Activated T-cell treated with anti-CD3 and anti-CD28 coated beads, Interleukin-2, amount 50 U/mL, for 72 hours (primary cell): ENCODE results near the gene ZNF516. TPM values are rescaled to one million over a fixed set of nuclear protein-coding genes. Genes with fewer than 3 reads are reported as not detected.

Experiments
- ATAC-seq, 2 donors: fragments of 150-1000 bp; cut with Tn5 transposase; replicated peaks in 1 of 2; 2 replicates each; pipeline ENCODE4 v1.10.0; 2021; ENCODE audit warnings: moderate library complexity in 2 of 2, mild to moderate bottlenecking in 1 of 2
- DNase-seq, 2 donors: peaks; one replicate each; pipeline ENCODE4 v3.0.0; 2021 to 2022; ENCODE audit warnings: mixed read lengths in 1 of 2
- H3K27ac Mint-ChIP-seq: one replicate; pipeline ENCODE4 v1.8.0; 2022; ENCODE audit warnings: mild to moderate bottlenecking, moderate library complexity, mixed read lengths
- H3K27me3 Mint-ChIP-seq: one replicate; pipeline ENCODE4 v1.8.0; 2022; ENCODE audit warnings: low read depth, mixed read lengths
- H3K36me3 Mint-ChIP-seq, 2 donors: one replicate each; pipeline ENCODE4 v1.8.0; 2022; ENCODE audit warnings: mixed read lengths in 2 of 2, mild to moderate bottlenecking in 1 of 2; ENCODE audit not compliant: insufficient read depth in 2 of 2
- H3K4me1 Mint-ChIP-seq: one replicate; pipeline ENCODE4 v1.8.0; 2022; ENCODE audit warnings: low read depth, mixed read lengths
- H3K4me3 Mint-ChIP-seq, 2 donors: one replicate each; pipeline ENCODE4 v1.8.0; 2022; ENCODE audit warnings: mild to moderate bottlenecking in 2 of 2, mixed read lengths in 2 of 2, moderate library complexity in 2 of 2
- H3K9me3 Mint-ChIP-seq, 2 donors: one replicate each; pipeline ENCODE4 v1.8.0; 2022; ENCODE audit warnings: mixed read lengths in 2 of 2
- total RNA-seq, 2 donors: library from RNA; stranded (reverse); gene quantifications; one replicate each; pipeline ENCODE4 v1.2.3, GENCODE V29; 2022

Gene ZNF516
- total RNA-seq, 2 donors from 2014 or later, result 13.2 to 13.9 TPM

- no peak for ATAC-seq
- no peak overlapping the region for H3K27ac Mint-ChIP-seq
- H3K36me3 Mint-ChIP-seq, result no peaks in the 10 kb centered on the region
Measured at GRCh38 chr18:76429262-76430126, 65.5 kb downstream of the ZNF516 start.

DNA sequence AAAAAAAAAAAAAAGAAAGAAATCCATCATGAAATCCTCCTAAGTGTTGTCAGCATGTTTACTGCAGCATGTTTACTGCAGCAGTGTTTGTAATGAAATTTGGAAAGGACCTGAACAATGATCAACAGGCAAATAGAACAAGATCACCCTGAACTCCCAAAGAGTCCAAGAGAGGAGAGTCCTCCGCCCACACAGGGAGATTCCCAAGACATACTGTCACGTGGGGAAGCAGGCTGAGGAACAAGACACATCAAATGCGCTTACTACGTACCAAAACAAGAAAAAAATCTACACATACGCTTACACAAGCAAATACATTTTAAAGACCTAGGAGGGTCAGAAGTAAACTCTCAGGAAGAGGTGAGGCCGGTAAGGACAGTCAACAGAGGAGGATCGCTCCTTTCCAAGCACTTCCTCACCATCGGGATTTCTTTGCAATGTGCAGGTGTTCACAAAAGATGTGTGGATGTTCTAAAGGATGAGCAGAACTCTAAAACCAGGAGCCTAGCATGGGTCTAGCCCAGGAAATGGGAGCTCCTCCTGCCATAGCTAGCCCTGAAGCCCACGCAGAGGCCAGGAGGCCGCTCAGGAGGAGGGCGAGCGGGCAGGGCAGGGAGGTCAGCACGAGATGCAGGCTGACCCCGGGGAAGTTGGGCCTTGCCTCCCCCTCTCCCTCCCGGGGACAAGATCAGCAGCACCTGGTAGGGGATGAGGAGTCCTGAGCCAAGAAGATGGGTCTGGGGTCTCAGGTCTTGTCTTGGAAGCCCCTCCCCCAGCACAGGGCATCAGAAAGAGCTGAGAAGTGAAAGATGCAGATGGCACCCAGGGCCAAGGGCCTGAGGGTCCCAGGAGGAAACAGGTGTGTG, 66.4 kb downstream of the ZNF516 start:
- Mint-ChIP-seq H3K36me3 (no peaks in the 10 kb centered on the region), H3K27me3 (no peaks in the 10 kb centered on the region), H3K27ac (no peak overlapping the region), H3K9me3 (no peaks in the 10 kb centered on the region), H3K4me3 (no peak overlapping the region), H3K4me1 (peaks cover 10% of the 10 kb centered on the region)
- DNase-seq (no peak), ATAC-seq (no peak)

More at GRCh38 chr18:76429262-76430126, 65.5 kb downstream of the ZNF516 start:
- H3K4me3 Mint-ChIP-seq, result no peak overlapping the region
- no peaks in the 10 kb centered on the region for H3K9me3 Mint-ChIP-seq
- no peak for DNase-seq
- no peaks in the 10 kb centered on the region for H3K27me3 Mint-ChIP-seq
- peaks cover 10% of the 10 kb centered on the region for H3K4me1 Mint-ChIP-seq

GRCh38 chr18:76426737-76427305, 68.2 kb downstream of the ZNF516 start:
- Mint-ChIP-seq H3K9me3 (no peaks in the 10 kb centered on the region), H3K4me3 (no peak overlapping the region), H3K4me1 (peaks cover 16% of the 10 kb centered on the region), H3K27ac (no peak overlapping the region), H3K27me3 (no peaks in the 10 kb centered on the region), H3K36me3 (no peaks in the 10 kb centered on the region)
- ATAC-seq (no peak), DNase-seq (peak; percentile 17 to 29)

- H3K9me3 Mint-ChIP-seq, result no peaks in the 10 kb centered on the region
- H3K27ac Mint-ChIP-seq, result no peak overlapping the region
- ATAC-seq, result no peak
- no peak overlapping the region for H3K4me3 Mint-ChIP-seq
- no peaks in the 10 kb centered on the region for H3K27me3 Mint-ChIP-seq
- no peak for DNase-seq
- peaks cover 16% of the 10 kb centered on the region for H3K4me1 Mint-ChIP-seq
- H3K36me3 Mint-ChIP-seq, result no peaks in the 10 kb centered on the region
Measured at GRCh38 chr18:76425146-76426131, 69.6 kb downstream of the ZNF516 start.

- ATAC-seq, result no peak
- H3K4me3 Mint-ChIP-seq, result no peak overlapping the region
- no peak overlapping the region for H3K27ac Mint-ChIP-seq
- no peaks in the 10 kb centered on the region for H3K36me3 Mint-ChIP-seq
- H3K4me1 Mint-ChIP-seq, result peaks cover 21% of the 10 kb centered on the region
- H3K9me3 Mint-ChIP-seq, result no peaks in the 10 kb centered on the region
- no peaks in the 10 kb centered on the region for H3K27me3 Mint-ChIP-seq
- no peak for DNase-seq
Measured at GRCh38 chr18:76422838-76423237, 72.2 kb downstream of the ZNF516 start.

- DNase-seq (no peak), ATAC-seq (no peak)
- Mint-ChIP-seq H3K36me3 (no peaks in the 10 kb centered on the region), H3K4me1 (peaks cover 21% of the 10 kb centered on the region), H3K27ac (no peak overlapping the region), H3K4me3 (no peak overlapping the region), H3K27me3 (no peaks in the 10 kb centered on the region), H3K9me3 (no peaks in the 10 kb centered on the region)
Measured at GRCh38 chr18:76422121-76422520, 72.9 kb downstream of the ZNF516 start.

DNA sequence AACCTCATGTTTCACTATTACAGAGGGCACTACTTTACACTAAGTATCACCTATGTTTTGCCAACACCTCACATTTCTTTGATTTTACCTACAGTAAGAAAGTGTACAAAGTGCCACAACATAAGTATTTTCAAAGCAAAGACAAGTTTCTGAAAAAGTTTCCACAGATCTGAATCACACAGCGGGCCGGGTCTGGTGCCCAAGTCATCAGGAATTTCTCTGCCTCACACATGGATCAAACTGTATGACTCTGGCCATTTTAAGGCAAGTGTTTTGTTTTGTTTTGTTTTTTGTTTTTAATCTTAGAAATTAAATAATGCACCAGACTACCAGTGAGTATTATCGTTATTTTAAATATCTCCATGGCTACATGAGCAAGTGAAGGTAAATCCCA, 73.4 kb downstream of the ZNF516 start:
- no peak for DNase-seq
- no peaks in the 10 kb centered on the region for H3K36me3 Mint-ChIP-seq
- H3K27me3 Mint-ChIP-seq, result no peaks in the 10 kb centered on the region
- no peak for ATAC-seq
- peaks cover 21% of the 10 kb centered on the region for H3K4me1 Mint-ChIP-seq
- H3K27ac Mint-ChIP-seq, result no peak overlapping the region
- H3K4me3 Mint-ChIP-seq, result no peak overlapping the region
- H3K9me3 Mint-ChIP-seq, result no peaks in the 10 kb centered on the region

DNA sequence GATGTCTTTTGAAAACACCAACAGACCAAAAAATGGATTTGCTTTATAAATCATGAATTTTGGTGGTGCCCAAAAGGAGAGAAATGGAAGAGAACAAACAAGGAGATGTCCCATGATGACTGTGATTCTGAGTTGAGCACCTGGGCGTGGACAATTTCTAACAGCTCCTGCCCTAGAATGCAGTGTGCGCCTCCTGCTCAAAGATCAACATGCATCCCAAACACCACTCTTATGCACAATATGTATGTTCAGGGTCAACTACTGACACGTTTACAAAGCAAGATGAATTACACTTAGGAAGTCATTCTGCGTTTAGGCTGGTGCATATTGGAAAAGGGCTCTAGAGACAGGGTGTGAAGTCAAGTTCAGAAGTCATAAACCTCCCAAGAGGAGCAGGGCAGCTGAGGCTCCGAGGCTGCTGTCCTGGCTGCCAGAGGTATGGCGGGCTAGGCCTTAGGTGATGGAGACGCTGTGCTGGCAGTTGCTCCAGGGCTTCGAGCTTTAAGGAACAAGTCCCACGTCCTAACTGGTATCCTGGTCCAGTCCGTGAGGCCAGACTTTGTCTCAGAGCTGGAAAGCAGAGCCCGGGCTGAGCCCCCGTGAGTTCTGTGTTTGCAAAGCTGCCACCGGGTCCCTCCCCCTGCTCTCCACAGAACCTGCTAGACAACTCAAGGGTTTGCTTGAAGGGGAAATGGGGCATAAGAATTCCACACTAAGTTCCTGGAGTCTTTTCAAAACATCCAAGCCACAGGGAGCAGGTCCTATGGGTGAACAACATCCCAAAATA, 74.0 kb downstream of the ZNF516 start:
- no peak overlapping the region for H3K4me3 Mint-ChIP-seq
- DNase-seq (no peak), ATAC-seq (no peak)
- no peaks in the 10 kb centered on the region for H3K27me3 Mint-ChIP-seq
- H3K27ac Mint-ChIP-seq, result no peak overlapping the region
- H3K9me3 Mint-ChIP-seq, result no peaks in the 10 kb centered on the region
- no peaks in the 10 kb centered on the region for H3K36me3 Mint-ChIP-seq
- H3K4me1 Mint-ChIP-seq, result peaks cover 21% of the 10 kb centered on the region

DNA sequence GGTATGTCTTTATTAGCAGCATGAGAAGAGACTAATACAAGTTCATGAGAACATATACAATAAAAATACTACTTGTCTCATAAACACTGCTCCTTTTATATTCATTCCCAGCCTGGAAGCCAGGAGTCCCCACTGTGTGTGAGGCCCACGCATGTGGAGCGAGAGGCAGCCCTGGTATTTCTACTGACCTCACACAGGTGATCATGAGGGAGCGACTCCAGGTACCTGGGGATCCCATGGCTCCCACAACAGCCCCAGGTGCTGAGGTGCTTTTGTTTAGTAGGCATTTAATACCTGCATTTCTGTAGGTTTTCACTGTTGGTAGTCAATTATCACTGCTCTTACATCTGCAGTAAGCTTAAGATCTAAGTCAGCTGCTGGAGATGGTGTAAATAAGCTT, 75.2 kb downstream of the ZNF516 start:
- Mint-ChIP-seq H3K27ac (no peak overlapping the region), H3K27me3 (no peaks in the 10 kb centered on the region), H3K9me3 (no peaks in the 10 kb centered on the region), H3K36me3 (no peaks in the 10 kb centered on the region), H3K4me3 (no peak overlapping the region), H3K4me1 (peaks cover 19% of the 10 kb centered on the region)
- ATAC-seq (no peak), DNase-seq (no peak)

DNA sequence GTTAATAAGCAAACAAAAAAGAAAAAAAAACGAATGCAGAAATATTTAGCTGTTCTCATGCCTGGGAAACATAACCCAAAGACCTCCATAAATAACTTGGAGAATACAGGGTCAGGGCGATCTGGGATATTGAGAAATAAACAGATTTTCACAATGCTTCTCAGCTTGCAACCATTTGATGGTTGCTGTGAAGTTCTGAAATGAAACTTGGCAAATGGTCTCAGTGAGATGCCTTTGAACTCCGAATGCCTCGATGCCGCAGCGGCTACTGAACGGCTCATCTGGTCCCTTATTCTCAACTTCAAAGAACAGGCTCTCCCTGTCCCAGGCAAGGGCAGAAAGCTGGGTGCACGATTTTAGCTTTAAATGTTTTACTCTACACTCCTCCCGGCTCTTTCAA, 78.1 kb downstream of the ZNF516 start:
- no peaks in the 10 kb centered on the region for H3K27me3 Mint-ChIP-seq
- no peak for DNase-seq
- no peak overlapping the region for H3K27ac Mint-ChIP-seq
- H3K36me3 Mint-ChIP-seq, result no peaks in the 10 kb centered on the region
- H3K4me1 Mint-ChIP-seq, result peaks cover 20% of the 10 kb centered on the region
- no peak overlapping the region for H3K4me3 Mint-ChIP-seq
- ATAC-seq, result no peak
- H3K9me3 Mint-ChIP-seq, result no peaks in the 10 kb centered on the region

DNA sequence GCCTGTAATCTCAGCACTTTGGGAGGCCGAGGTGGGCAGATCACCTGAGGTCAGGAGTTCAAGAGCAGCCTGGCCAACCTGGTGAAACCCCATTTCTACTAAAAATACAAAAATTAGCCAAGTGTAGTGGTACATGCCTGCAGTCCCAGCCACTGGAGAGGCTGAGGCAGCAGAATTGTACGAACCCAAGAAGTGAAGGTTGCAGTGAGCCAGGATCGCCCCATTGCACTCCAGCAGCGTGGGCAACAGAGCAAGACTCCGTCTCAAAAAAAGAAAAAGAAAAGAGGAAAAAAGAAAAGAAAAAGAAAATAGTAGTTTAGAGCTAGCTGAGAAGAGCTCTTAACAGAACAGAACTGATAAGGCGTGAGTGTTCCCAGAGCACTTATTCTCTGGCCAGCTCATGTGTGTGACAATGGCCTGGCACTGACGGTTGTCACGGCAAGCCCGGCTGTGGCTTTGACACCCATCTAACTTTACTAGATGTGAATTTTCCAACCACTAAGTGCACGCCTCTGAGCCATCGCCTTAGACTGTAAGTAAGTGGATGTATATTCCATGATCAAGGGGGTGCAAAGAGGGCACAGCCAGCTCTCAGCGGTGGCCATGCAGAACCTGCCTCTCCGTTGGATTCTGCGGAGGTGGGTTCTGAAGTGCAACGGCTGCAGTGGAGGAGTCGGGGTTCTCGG, 80.0 kb downstream of the ZNF516 start:
- no peak for DNase-seq
- no peak overlapping the region for H3K27ac Mint-ChIP-seq
- H3K4me1 Mint-ChIP-seq, result peaks cover 35% of the 10 kb centered on the region
- no peak for ATAC-seq
- no peaks in the 10 kb centered on the region for H3K9me3 Mint-ChIP-seq
- peaks cover 0 to 1% of the 10 kb centered on the region in 2 donors for H3K36me3 Mint-ChIP-seq
- no peak overlapping the region for H3K4me3 Mint-ChIP-seq
- H3K27me3 Mint-ChIP-seq, result no peaks in the 10 kb centered on the region
